ENCODE data around the gene JMJD8. TPM values are rescaled to one million over a fixed set of nuclear protein-coding genes. Genes with fewer than 3 reads are reported as not detected.
A peak's percentile ranks its signal among the peaks of the same experiment; 100 is the strongest.

Gene JMJD8
- total RNA-seq, 1 experiment from 2014 or later, result 73.9 TPM

DNA sequence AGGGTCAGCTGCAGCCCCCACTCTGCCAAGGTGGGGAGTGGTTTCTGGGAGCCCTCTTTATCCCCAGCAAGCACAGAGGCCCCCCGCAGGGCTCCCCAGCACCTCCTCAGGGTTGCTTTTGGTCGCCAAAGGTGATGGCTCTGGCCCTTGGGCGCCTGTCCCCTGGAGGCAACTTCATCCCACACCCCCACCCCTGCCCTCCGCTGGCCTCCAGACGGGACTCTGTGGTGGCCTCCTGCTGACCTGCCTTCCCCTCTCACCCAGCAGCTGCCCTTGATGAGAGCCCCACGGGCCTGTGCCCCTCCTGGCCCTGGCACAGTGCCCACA, 24.0 kb downstream of the JMJD8 start:
- in situ Hi-C loops (cut with HindIII; ENCODE audit: low pct_unique_long_range_greater_than_20kb, low sequenced_read_pairs), result no loop called here
- peaks cover 15% of the 10 kb centered on the region for H3K4me1 ChIP-seq (ENCODE audit: control insufficient read depth, insufficient read depth, low read length)
- H3K4me3 ChIP-seq (ENCODE audit: low read depth in 2 of 2, low read length in 2 of 2), result peak overlapping the region; percentile 22 to 45
- intact Hi-C loops (cut with micrococcal nuclease; ENCODE audit: unreplicated experiment), result no loop called here
- ATAC-seq, result peak; percentile 52
- no peaks in the 10 kb centered on the region for H3K36me3 ChIP-seq (ENCODE audit: control insufficient read depth, insufficient read depth, low read length)
- CTCF ChIA-PET, result no interaction called here
- H3K9me3 ChIP-seq (ENCODE audit: control insufficient read depth, insufficient read depth, low read depth, low read length), result no peaks in the 10 kb centered on the region
- BruUV-seq (replicated peaks), result TSS peak; percentile 79
- H3K27me3 ChIP-seq (ENCODE audit: control insufficient read depth, insufficient read depth, low read length), result no peaks in the 10 kb centered on the region
- H3K27ac ChIP-seq (ENCODE audit: low read length), result peak overlapping the region; percentile 87
- TF ChIP-seq TCF7L2 (IDR thresholded peaks at IDR 0.05; ENCODE audit: low read depth, low read length), result no peak
- TF ChIP-seq, protein P1, sequence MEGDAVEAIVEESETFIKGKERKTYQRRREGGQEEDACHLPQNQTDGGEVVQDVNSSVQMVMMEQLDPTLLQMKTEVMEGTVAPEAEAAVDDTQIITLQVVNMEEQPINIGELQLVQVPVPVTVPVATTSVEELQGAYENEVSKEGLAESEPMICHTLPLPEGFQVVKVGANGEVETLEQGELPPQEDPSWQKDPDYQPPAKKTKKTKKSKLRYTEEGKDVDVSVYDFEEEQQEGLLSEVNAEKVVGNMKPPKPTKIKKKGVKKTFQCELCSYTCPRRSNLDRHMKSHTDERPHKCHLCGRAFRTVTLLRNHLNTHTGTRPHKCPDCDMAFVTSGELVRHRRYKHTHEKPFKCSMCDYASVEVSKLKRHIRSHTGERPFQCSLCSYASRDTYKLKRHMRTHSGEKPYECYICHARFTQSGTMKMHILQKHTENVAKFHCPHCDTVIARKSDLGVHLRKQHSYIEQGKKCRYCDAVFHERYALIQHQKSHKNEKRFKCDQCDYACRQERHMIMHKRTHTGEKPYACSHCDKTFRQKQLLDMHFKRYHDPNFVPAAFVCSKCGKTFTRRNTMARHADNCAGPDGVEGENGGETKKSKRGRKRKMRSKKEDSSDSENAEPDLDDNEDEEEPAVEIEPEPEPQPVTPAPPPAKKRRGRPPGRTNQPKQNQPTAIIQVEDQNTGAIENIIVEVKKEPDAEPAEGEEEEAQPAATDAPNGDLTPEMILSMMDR (IDR thresholded peaks at IDR 0.05), result no peak
- TF ChIP-seq, protein P2, sequence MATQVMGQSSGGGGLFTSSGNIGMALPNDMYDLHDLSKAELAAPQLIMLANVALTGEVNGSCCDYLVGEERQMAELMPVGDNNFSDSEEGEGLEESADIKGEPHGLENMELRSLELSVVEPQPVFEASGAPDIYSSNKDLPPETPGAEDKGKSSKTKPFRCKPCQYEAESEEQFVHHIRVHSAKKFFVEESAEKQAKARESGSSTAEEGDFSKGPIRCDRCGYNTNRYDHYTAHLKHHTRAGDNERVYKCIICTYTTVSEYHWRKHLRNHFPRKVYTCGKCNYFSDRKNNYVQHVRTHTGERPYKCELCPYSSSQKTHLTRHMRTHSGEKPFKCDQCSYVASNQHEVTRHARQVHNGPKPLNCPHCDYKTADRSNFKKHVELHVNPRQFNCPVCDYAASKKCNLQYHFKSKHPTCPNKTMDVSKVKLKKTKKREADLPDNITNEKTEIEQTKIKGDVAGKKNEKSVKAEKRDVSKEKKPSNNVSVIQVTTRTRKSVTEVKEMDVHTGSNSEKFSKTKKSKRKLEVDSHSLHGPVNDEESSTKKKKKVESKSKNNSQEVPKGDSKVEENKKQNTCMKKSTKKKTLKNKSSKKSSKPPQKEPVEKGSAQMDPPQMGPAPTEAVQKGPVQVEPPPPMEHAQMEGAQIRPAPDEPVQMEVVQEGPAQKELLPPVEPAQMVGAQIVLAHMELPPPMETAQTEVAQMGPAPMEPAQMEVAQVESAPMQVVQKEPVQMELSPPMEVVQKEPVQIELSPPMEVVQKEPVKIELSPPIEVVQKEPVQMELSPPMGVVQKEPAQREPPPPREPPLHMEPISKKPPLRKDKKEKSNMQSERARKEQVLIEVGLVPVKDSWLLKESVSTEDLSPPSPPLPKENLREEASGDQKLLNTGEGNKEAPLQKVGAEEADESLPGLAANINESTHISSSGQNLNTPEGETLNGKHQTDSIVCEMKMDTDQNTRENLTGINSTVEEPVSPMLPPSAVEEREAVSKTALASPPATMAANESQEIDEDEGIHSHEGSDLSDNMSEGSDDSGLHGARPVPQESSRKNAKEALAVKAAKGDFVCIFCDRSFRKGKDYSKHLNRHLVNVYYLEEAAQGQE (IDR thresholded peaks at IDR 0.05; ENCODE audit: insufficient read depth in 1 of 2, low read depth in 2 of 2, low read length in 1 of 2), result no peak
- TF ChIP-seq SIN3A (IDR thresholded peaks at IDR 0.05; ENCODE audit: borderline replicate concordance, insufficient read depth, low read depth, low read length), result no peak
- TF ChIP-seq POLR2AphosphoS5 (IDR thresholded peaks at IDR 0.05; ENCODE audit: low read depth, low read length), result no peak
- POLR2A ChIA-PET, result interaction anchor here (1.3 kb wide), 1 partner anchor 11 kb away, joined by 4 read pairs; the partner anchor contains the start of gene WDR90
- no peak for DNase-seq (ENCODE audit: low read depth, low spot score)

DNA sequence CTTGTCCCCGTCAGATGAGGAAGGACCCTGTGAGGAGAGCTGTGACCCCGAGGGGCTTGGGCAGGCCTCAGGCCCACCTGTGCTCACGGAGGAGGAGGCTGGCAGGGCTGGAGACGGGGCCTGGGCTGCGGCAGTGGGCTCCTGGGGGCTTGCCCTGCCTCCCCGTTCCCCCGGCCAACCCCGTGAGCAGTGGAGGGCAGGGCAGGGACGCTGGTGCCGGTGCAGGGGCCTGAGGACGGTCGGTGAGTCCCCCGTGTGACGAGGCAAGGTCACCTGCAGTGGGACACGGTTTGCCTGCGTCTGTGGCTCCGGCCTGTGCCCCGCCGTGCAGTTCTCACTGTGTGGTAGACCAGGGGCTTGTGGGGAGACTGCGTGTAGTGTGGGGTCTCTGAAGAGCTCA, 24.5 kb downstream of the JMJD8 start:
- no peak for DNase-seq (ENCODE audit: low read depth, low spot score)
- POLR2A ChIA-PET, result interaction anchor here (1.3 kb wide), 1 partner anchor 10 kb away, joined by 4 read pairs; the partner anchor contains the start of gene WDR90

More for the DNA sequence above, 24.5 kb downstream of the JMJD8 start:
- CTCF ChIA-PET, result no interaction called here
- no peak for ATAC-seq
- H3K27me3 ChIP-seq (ENCODE audit: control insufficient read depth, insufficient read depth, low read length), result no peaks in the 10 kb centered on the region
- in situ Hi-C loops (cut with HindIII; ENCODE audit: low pct_unique_long_range_greater_than_20kb, low sequenced_read_pairs) (no loop called here), intact Hi-C loops (cut with micrococcal nuclease; ENCODE audit: unreplicated experiment) (no loop called here)
- no peaks in the 10 kb centered on the region for H3K9me3 ChIP-seq (ENCODE audit: control insufficient read depth, insufficient read depth, low read depth, low read length)
- no TSS peak for BruUV-seq (replicated peaks)
- H3K36me3 ChIP-seq (ENCODE audit: control insufficient read depth, insufficient read depth, low read length), result no peaks in the 10 kb centered on the region
- TF ChIP-seq, protein P1 (IDR thresholded peaks at IDR 0.05), result 0 out of 2 replicates have a peak, but pooled peaks have one; percentile 29
- no peak for TF ChIP-seq TCF7L2 (IDR thresholded peaks at IDR 0.05; ENCODE audit: low read depth, low read length)
- H3K4me1 ChIP-seq (ENCODE audit: control insufficient read depth, insufficient read depth, low read length), result peaks cover 15% of the 10 kb centered on the region
- peak overlapping the region; percentile 87 for H3K27ac ChIP-seq (ENCODE audit: low read length)
- no peak overlapping the region; a peak in 1 of 4 replicates for H3K4me3 ChIP-seq (ENCODE audit: low read depth in 2 of 2, low read length in 2 of 2)
